HepG2 (cell line): Measurements from ENCODE around the gene TRIM28. TPM values are rescaled to one million over a fixed set of nuclear protein-coding genes. Genes with fewer than 3 reads are reported as not detected.

Experiments
- AGO1 ChIP-seq: fragments of 200-400 bp; formaldehyde crosslinking; IDR thresholded peaks from 2 replicates; pipeline ENCODE4 v1.6.1; 2017; ENCODE audit warnings: mild to moderate bottlenecking, low read depth, low read length, moderate library complexity; ENCODE audit not compliant: poor library complexity, severe bottlenecking
- ATF3 ChIP-seq: sonication (generic); formaldehyde crosslinking; IDR thresholded peaks from 2 replicates; pipeline ENCODE4 v1.4.0; 2020; ENCODE audit warnings: missing genetic modification reagents
- ETV6 ChIP-seq: sonication (generic); formaldehyde crosslinking; conservative IDR thresholded peaks from 2 replicates; pipeline ENCODE4 v1.4.0; 2020; ENCODE audit warnings: missing genetic modification reagents
- FLYWCH1 ChIP-seq: sonication (generic); formaldehyde crosslinking; IDR thresholded peaks from 2 replicates; pipeline ENCODE4 v1.8.1; 2023; ENCODE audit warnings: mild to moderate bottlenecking, missing genetic modification reagents
- HDAC1 ChIP-seq: sonication (generic); formaldehyde crosslinking; IDR thresholded peaks from 2 replicates; pipeline ENCODE4 v1.5.1; 2020; ENCODE audit warnings: mild to moderate bottlenecking, missing genetic modification reagents
- HOXA3 ChIP-seq: sonication (generic); formaldehyde crosslinking; IDR thresholded peaks from 2 replicates; pipeline ENCODE4 v1.5.0; 2020; ENCODE audit warnings: missing genetic modification reagents
- NAIF1 ChIP-seq: sonication (generic); formaldehyde crosslinking; IDR thresholded peaks from 2 replicates; pipeline ENCODE4 v1.5.0; 2020; ENCODE audit warnings: mild to moderate bottlenecking, missing genetic modification reagents, borderline replicate concordance
- POLR2AphosphoS2 ChIP-seq: IDR thresholded peaks from 2 replicates; pipeline ENCODE4 v1.6.1; 2011; ENCODE audit warnings: low read depth, low read length, improper control_type of control experiment
- RBAK ChIP-seq: sonication (generic); formaldehyde crosslinking; IDR thresholded peaks from 2 replicates; pipeline ENCODE4 v1.5.1; 2020; ENCODE audit warnings: mild to moderate bottlenecking, missing genetic modification reagents
- SMC3 ChIP-seq: IDR thresholded peaks from 2 replicates; pipeline ENCODE4 v1.6.1; 2011; ENCODE audit warnings: low read length, improper control_type of control experiment
- SMYD3 ChIP-seq: sonication (generic); formaldehyde crosslinking; IDR thresholded peaks from 2 replicates; pipeline ENCODE4 v1.8.1; 2023; ENCODE audit warnings: mild to moderate bottlenecking, missing genetic modification reagents
- ZBTB21 ChIP-seq: sonication (generic); formaldehyde crosslinking; IDR thresholded peaks from 2 replicates; pipeline ENCODE4 v1.4.0; 2020; ENCODE audit warnings: missing genetic modification reagents
- ZMYM4 ChIP-seq: sonication (generic); formaldehyde crosslinking; IDR thresholded peaks from 2 replicates; pipeline ENCODE4 v1.8.1; 2023; ENCODE audit warnings: mild to moderate bottlenecking, missing genetic modification reagents
- ZNF235 ChIP-seq: sonication (generic); formaldehyde crosslinking; IDR thresholded peaks from 2 replicates; pipeline ENCODE4 v1.8.1; 2023; ENCODE audit warnings: mild to moderate bottlenecking, missing genetic modification reagents, borderline replicate concordance
- ZNF550 ChIP-seq: sonication (generic); formaldehyde crosslinking; IDR thresholded peaks from 2 replicates; pipeline ENCODE4 v1.4.0; 2020; ENCODE audit warnings: mild to moderate bottlenecking, missing genetic modification reagents, borderline replicate concordance
- ZNF800 ChIP-seq: sonication (generic); formaldehyde crosslinking; IDR thresholded peaks from 2 replicates; pipeline ENCODE4 v1.4.0; 2020; ENCODE audit warnings: missing genetic modification reagents
- ZSCAN9 ChIP-seq: IDR thresholded peaks from 2 replicates; pipeline ENCODE4 v1.6.1; 2016; ENCODE audit warnings: borderline replicate concordance
- polyA plus RNA-seq, 8 experiments: library from polyadenylated mRNA; depleted of rRNA in 3 of 8; stranded (reverse) in 7 of 8; unstranded in 1 of 8; fragments of >200 nt; fragmentation: Illumina TruSeq in 4 of 8; extraction: Trizol in 4 of 8; gene quantifications; 2 replicates each; pipeline versions ENCODE4 v1.2.1 to v1.2.3, GENCODE V29; 2011 to 2016; ENCODE audit warnings: low read depth in 4 of 8, missing spikeins in 1 of 8, mixed read lengths in 1 of 8; ENCODE audit not compliant: insufficient read depth in 1 of 8
- total RNA-seq, 5 experiments: library from RNA; depleted of rRNA; stranded (reverse); fragments of >200 nt; fragmentation: Illumina TruSeq; extraction: Trizol; gene quantifications; 2 replicates each; pipeline ENCODE4 v1.2.3, GENCODE V29; 2016; ENCODE audit warnings: low read depth in 1 of 5
- TF ChIP-seq, protein P1 (sequence below), 2 experiments: IDR thresholded peaks; 2 replicates each; pipeline ENCODE4 v1.6.1; 2011 to 2012; ENCODE audit warnings: low read length in 2 of 2, borderline replicate concordance in 1 of 2, low read depth in 1 of 2, mild to moderate bottlenecking in 1 of 2, moderate library complexity in 1 of 2
- TF ChIP-seq, protein P2 (sequence below): sonication (generic); formaldehyde crosslinking; IDR thresholded peaks from 2 replicates; pipeline ENCODE4 v1.8.1; 2023; ENCODE audit warnings: mild to moderate bottlenecking, missing genetic modification reagents
- TF ChIP-seq, protein P3 (sequence below): IDR thresholded peaks from 2 replicates; pipeline ENCODE4 v1.6.1; 2016

The TRIM28 gene
- total and polyA plus RNA-seq, 2 of the 13 experiments (the other 11 are each of a cell fraction or from before 2014, with no cell fraction given), result 361 to 439 TPM

DNA sequence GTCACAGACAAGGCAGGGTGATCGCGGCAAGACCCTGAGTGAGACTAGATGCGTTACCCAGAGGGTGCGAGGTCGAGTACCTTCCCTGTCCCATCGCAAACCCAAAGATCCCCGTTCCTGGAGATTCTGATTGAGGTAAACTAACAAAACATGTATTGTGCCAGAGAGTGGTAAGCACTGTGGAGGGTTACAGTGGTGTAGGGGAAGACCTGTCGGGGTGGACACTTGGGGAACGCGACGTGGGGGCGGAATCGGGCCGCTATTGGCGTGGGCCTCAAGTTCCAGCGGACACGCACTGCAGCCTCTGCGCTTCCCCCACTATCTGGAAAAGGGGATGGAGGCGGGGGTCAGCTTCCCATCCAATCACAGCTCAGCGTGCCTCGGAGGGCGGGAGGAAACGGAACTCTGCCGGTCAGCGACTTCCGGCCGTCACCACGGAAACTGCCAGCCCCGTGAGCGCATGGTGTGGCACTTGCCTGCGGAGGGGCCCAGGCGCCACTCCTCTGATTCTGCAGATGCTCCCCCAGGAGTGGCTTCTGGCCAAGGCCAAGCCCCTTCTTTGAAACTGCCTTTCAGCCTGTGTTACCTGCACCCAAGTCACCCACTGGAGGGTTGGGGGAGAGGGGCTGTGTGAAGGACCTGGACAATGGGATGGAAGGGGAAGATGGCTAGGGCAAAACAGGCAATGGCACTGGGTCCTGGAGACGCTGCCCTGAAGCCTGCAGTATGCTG is 15.6 kb downstream of the TRIM28 start (continued):
- TF ChIP-seq, protein P1, sequence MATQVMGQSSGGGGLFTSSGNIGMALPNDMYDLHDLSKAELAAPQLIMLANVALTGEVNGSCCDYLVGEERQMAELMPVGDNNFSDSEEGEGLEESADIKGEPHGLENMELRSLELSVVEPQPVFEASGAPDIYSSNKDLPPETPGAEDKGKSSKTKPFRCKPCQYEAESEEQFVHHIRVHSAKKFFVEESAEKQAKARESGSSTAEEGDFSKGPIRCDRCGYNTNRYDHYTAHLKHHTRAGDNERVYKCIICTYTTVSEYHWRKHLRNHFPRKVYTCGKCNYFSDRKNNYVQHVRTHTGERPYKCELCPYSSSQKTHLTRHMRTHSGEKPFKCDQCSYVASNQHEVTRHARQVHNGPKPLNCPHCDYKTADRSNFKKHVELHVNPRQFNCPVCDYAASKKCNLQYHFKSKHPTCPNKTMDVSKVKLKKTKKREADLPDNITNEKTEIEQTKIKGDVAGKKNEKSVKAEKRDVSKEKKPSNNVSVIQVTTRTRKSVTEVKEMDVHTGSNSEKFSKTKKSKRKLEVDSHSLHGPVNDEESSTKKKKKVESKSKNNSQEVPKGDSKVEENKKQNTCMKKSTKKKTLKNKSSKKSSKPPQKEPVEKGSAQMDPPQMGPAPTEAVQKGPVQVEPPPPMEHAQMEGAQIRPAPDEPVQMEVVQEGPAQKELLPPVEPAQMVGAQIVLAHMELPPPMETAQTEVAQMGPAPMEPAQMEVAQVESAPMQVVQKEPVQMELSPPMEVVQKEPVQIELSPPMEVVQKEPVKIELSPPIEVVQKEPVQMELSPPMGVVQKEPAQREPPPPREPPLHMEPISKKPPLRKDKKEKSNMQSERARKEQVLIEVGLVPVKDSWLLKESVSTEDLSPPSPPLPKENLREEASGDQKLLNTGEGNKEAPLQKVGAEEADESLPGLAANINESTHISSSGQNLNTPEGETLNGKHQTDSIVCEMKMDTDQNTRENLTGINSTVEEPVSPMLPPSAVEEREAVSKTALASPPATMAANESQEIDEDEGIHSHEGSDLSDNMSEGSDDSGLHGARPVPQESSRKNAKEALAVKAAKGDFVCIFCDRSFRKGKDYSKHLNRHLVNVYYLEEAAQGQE (IDR thresholded peaks at IDR 0.05; ENCODE audit: borderline replicate concordance in 1 of 2, low read depth in 1 of 2, low read length in 2 of 2), result peak in 1 of 2 experiments; percentile 42; a peak in 1 of 4 replicates
- no peak for TF ChIP-seq ZNF550 (CRISPR knock-in tag)
- TF ChIP-seq, protein P2, sequence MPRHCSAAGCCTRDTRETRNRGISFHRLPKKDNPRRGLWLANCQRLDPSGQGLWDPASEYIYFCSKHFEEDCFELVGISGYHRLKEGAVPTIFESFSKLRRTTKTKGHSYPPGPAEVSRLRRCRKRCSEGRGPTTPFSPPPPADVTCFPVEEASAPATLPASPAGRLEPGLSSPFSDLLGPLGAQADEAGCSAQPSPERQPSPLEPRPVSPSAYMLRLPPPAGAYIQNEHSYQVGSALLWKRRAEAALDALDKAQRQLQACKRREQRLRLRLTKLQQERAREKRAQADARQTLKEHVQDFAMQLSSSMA, result peak; percentile 54; the same call in 1 of the 2 replicates
- no peak for TF ChIP-seq SMYD3 (CRISPR knock-in tag)
- TF ChIP-seq ATF3 (CRISPR knock-in tag), result no peak
- no peak for TF ChIP-seq SMC3
- TF ChIP-seq FLYWCH1, result 0 out of 2 replicates have a peak, but pooled peaks have one; percentile 32
- TF ChIP-seq RBAK (CRISPR knock-in tag), result peak; percentile 65; the same call in 1 of the 2 replicates
- peak; percentile 15; the same call in 1 of the 2 replicates for TF ChIP-seq HOXA3 (CRISPR knock-in tag)
- TF ChIP-seq HDAC1 (CRISPR knock-in tag), result peak; percentile 93
- 0 out of 2 replicates have a peak, but pooled peaks have one; percentile 66 for TF ChIP-seq ZNF235 (CRISPR knock-in tag)
- peak; percentile 67; the same call in 1 of the 2 replicates for TF ChIP-seq ZMYM4
- TF ChIP-seq, protein P3, sequence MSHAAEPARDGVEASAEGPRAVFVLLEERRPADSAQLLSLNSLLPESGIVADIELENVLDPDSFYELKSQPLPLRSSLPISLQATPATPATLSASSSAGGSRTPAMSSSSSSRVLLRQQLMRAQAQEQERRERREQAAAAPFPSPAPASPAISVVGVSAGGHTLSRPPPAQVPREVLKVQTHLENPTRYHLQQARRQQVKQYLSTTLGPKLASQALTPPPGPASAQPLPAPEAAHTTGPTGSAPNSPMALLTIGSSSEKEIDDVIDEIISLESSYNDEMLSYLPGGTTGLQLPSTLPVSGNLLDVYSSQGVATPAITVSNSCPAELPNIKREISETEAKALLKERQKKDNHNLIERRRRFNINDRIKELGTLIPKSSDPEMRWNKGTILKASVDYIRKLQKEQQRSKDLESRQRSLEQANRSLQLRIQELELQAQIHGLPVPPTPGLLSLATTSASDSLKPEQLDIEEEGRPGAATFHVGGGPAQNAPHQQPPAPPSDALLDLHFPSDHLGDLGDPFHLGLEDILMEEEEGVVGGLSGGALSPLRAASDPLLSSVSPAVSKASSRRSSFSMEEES (CRISPR knock-in tag), result peak; percentile 73; the same call in 1 of the 2 replicates
- no peak for TF ChIP-seq ZBTB21
- no peak for TF ChIP-seq ZNF800 (CRISPR knock-in tag)
- peak; percentile 73; the same call in 1 of the 2 replicates for TF ChIP-seq ZSCAN9 (CRISPR knock-in tag)
- TF ChIP-seq POLR2AphosphoS2, result no peak
- no peak; the same call in 1 of the 2 replicates for TF ChIP-seq ETV6
- peak; percentile 65; the same call in 1 of the 2 replicates for TF ChIP-seq NAIF1
- TF ChIP-seq AGO1, result no peak
